C4-2B (cell line): Measurements from ENCODE around the gene KCNQ5.

ENCODE experiments used
- CTCF ChIP-seq: fragments of 450-650 bp; conservative IDR thresholded peaks from 2 replicates; pipeline ENCODE4 v1.5.1; 2017; ENCODE audit warnings: mild to moderate bottlenecking
- ZFX ChIP-seq: fragments of 450-650 bp; IDR thresholded peaks from 2 replicates; pipeline ENCODE4 v1.6.1; 2017

- no peak for TF ChIP-seq CTCF
- no peak for TF ChIP-seq ZFX
Observed at GRCh38 chr6:73176057-73176456, 554.2 kb downstream of the KCNQ5 start.
